Measurements from ENCODE around the gene ZNF521.

The ZNF521 gene

DNA sequence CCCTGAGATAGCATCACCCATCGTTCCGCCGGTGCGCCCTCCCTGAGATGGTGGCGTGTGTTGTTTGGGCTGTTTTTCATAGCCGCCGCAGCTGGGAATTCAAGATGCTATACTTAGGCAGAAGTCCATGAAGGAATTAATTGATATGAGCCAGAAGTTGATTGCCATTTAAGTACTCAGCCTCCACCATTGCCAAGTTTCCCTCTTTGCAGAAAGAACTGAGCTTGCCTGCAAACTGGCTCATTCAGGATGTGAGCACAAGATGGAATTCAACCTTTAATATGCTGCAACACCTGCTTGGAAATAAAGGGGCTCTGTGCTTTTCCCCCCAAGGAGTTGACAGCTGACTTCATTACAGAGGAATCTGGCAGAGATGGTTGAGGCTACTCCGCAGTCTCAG, 295.5 kb downstream of the ZNF521 start:
- Histone ChIP-seq H3K27me3 (ENCODE audit: insufficient read depth, low read length) (peaks cover 36% of the 10 kb centered on the region; the same call in 1 of the 2 replicates), H3K9me3 (ENCODE audit: insufficient read depth, low read depth, low read length) (no peaks in the 10 kb centered on the region), H3K9ac (ENCODE audit: low read depth, low read length) (no peak overlapping the region), H3K4me3 (ENCODE audit: low read length) (no peak overlapping the region), H3K4me1 (ENCODE audit: insufficient read depth, low read length) (no peaks in the 10 kb centered on the region), H3K36me3 (ENCODE audit: insufficient read depth, low read depth, low read length) (no peaks in the 10 kb centered on the region), H3K27ac (ENCODE audit: low read length) (no peak overlapping the region)

GRCh38 chr18:25055076-25055475, 296.9 kb downstream of the ZNF521 start:
- H3K4me1 ChIP-seq (ENCODE audit: insufficient read depth, low read length) = no peaks in the 10 kb centered on the region
- H3K9ac ChIP-seq (ENCODE audit: low read depth, low read length) = no peak overlapping the region
- H3K27ac ChIP-seq (ENCODE audit: low read length) = no peak overlapping the region
- H3K36me3 ChIP-seq (ENCODE audit: insufficient read depth, low read depth, low read length) = no peaks in the 10 kb centered on the region
- no peak overlapping the region for H3K4me3 ChIP-seq (ENCODE audit: low read length)
- peaks cover 47% of the 10 kb centered on the region for H3K27me3 ChIP-seq (ENCODE audit: insufficient read depth, low read length)
- H3K9me3 ChIP-seq (ENCODE audit: insufficient read depth, low read depth, low read length) = no peaks in the 10 kb centered on the region

DNA sequence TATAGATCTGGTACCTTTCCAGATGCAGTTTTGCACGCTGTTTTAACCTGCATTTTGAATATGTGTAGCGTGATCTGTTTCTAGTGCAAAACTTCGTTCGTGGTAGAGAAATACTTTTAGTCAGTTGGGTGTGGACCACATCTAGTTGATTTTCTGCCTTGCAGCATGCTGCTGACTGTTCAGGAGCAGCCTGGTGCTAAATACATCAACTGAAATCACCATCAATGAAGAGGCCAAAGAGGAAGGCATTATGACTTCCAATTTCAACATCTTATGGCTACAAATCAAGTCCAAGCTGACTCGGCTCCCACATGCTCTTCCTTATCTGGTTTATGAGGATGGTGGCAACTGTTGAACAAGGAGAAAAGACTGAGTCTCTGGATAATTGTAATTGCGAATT, 298.5 kb downstream of the ZNF521 start:
- H3K4me3 ChIP-seq (ENCODE audit: low read length) = no peak overlapping the region
- no peak overlapping the region for H3K9ac ChIP-seq (ENCODE audit: low read depth, low read length)
- peaks cover 63% of the 10 kb centered on the region for H3K27me3 ChIP-seq (ENCODE audit: insufficient read depth, low read length)
- no peaks in the 10 kb centered on the region for H3K36me3 ChIP-seq (ENCODE audit: insufficient read depth, low read depth, low read length)
- no peaks in the 10 kb centered on the region for H3K9me3 ChIP-seq (ENCODE audit: insufficient read depth, low read depth, low read length)
- no peaks in the 10 kb centered on the region for H3K4me1 ChIP-seq (ENCODE audit: insufficient read depth, low read length)
- no peak overlapping the region for H3K27ac ChIP-seq (ENCODE audit: low read length)

DNA sequence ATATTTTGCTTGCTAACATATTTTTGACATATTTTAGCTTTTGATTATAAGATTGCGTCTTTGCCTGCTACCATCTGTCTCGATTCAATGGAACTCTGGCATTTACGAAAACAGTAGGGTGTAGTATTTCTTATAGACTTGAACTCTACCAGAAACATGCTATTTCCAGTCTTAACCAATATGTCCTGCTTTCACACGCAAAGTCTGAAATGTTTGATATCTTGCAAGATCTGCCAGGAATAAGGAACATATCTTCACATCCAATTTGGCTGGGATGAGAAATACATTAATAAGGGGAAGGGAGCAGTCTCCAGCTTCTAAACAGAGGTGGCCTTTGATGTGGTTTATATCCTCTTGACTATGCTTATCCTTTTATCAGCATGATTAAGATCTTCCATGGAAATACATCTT, 299.4 kb downstream of the ZNF521 start:
- Histone ChIP-seq H3K4me1 (ENCODE audit: insufficient read depth, low read length) (peaks cover 3% of the 10 kb centered on the region; the same call in 1 of the 2 replicates), H3K36me3 (ENCODE audit: insufficient read depth, low read depth, low read length) (no peaks in the 10 kb centered on the region), H3K4me3 (ENCODE audit: low read length) (no peak overlapping the region), H3K27me3 (ENCODE audit: insufficient read depth, low read length) (peaks cover 72% of the 10 kb centered on the region), H3K27ac (ENCODE audit: low read length) (no peak overlapping the region), H3K9ac (ENCODE audit: low read depth, low read length) (no peak overlapping the region), H3K9me3 (ENCODE audit: insufficient read depth, low read depth, low read length) (no peaks in the 10 kb centered on the region)

- Histone ChIP-seq H3K27ac (ENCODE audit: low read length) (no peak overlapping the region), H3K9me3 (ENCODE audit: insufficient read depth, low read depth, low read length) (no peaks in the 10 kb centered on the region), H3K36me3 (ENCODE audit: insufficient read depth, low read depth, low read length) (no peaks in the 10 kb centered on the region), H3K4me1 (ENCODE audit: insufficient read depth, low read length) (peaks cover 5% of the 10 kb centered on the region; the same call in 1 of the 2 replicates), H3K9ac (ENCODE audit: low read depth, low read length) (no peak overlapping the region), H3K27me3 (ENCODE audit: insufficient read depth, low read length) (peaks cover 88% of the 10 kb centered on the region), H3K4me3 (ENCODE audit: low read length) (no peak overlapping the region)
These were observed 301.4 kb downstream of the ZNF521 start for GRCh38 chr18:25050605-25051004.

GRCh38 chr18:25047983-25048382, 304.0 kb downstream of the ZNF521 start:
- Histone ChIP-seq H3K36me3 (ENCODE audit: insufficient read depth, low read depth, low read length) (no peaks in the 10 kb centered on the region), H3K27ac (ENCODE audit: low read length) (no peak overlapping the region), H3K9me3 (ENCODE audit: insufficient read depth, low read depth, low read length) (no peaks in the 10 kb centered on the region), H3K4me3 (ENCODE audit: low read length) (no peak overlapping the region), H3K27me3 (ENCODE audit: insufficient read depth, low read length) (peaks cover 95% of the 10 kb centered on the region), H3K4me1 (ENCODE audit: insufficient read depth, low read length) (peaks cover 5% of the 10 kb centered on the region; the same call in 1 of the 2 replicates), H3K9ac (ENCODE audit: low read depth, low read length) (no peak overlapping the region)

- Histone ChIP-seq H3K9me3 (ENCODE audit: insufficient read depth, low read depth, low read length) (no peaks in the 10 kb centered on the region), H3K27ac (ENCODE audit: low read length) (no peak overlapping the region), H3K27me3 (ENCODE audit: insufficient read depth, low read length) (peaks cover 95% of the 10 kb centered on the region), H3K9ac (ENCODE audit: low read depth, low read length) (no peak overlapping the region), H3K4me3 (ENCODE audit: low read length) (no peak overlapping the region), H3K36me3 (ENCODE audit: insufficient read depth, low read depth, low read length) (no peaks in the 10 kb centered on the region), H3K4me1 (ENCODE audit: insufficient read depth, low read length) (peaks cover 5% of the 10 kb centered on the region; the same call in 1 of the 2 replicates)
These were observed 304.5 kb downstream of the ZNF521 start for GRCh38 chr18:25047421-25047820.

- no peaks in the 10 kb centered on the region for H3K9me3 ChIP-seq (ENCODE audit: insufficient read depth, low read depth, low read length)
- H3K9ac ChIP-seq (ENCODE audit: low read depth, low read length) = no peak overlapping the region
- H3K27me3 ChIP-seq (ENCODE audit: insufficient read depth, low read length) = peaks cover 84% of the 10 kb centered on the region
- peaks cover 11% of the 10 kb centered on the region; the same call in 1 of the 2 replicates for H3K4me1 ChIP-seq (ENCODE audit: insufficient read depth, low read length)
- no peak overlapping the region for H3K27ac ChIP-seq (ENCODE audit: low read length)
- no peak overlapping the region for H3K4me3 ChIP-seq (ENCODE audit: low read length)
- no peaks in the 10 kb centered on the region for H3K36me3 ChIP-seq (ENCODE audit: insufficient read depth, low read depth, low read length)
These were observed 307.3 kb downstream of the ZNF521 start for GRCh38 chr18:25044694-25045093.

GRCh38 chr18:25043104-25043503, 308.9 kb downstream of the ZNF521 start:
- Histone ChIP-seq H3K27ac (ENCODE audit: low read length) (no peak overlapping the region), H3K36me3 (ENCODE audit: insufficient read depth, low read depth, low read length) (no peaks in the 10 kb centered on the region), H3K4me3 (ENCODE audit: low read length) (no peak overlapping the region), H3K4me1 (ENCODE audit: insufficient read depth, low read length) (peaks cover 11% of the 10 kb centered on the region; the same call in 1 of the 2 replicates), H3K9ac (ENCODE audit: low read depth, low read length) (no peak overlapping the region), H3K9me3 (ENCODE audit: insufficient read depth, low read depth, low read length) (no peaks in the 10 kb centered on the region), H3K27me3 (ENCODE audit: insufficient read depth, low read length) (peaks cover 68% of the 10 kb centered on the region)

- Histone ChIP-seq H3K27me3 (ENCODE audit: insufficient read depth, low read length) (peaks cover 65% of the 10 kb centered on the region), H3K9me3 (ENCODE audit: insufficient read depth, low read depth, low read length) (no peaks in the 10 kb centered on the region), H3K4me1 (ENCODE audit: insufficient read depth, low read length) (peaks cover 9% of the 10 kb centered on the region; the same call in 1 of the 2 replicates), H3K4me3 (ENCODE audit: low read length) (no peak overlapping the region), H3K27ac (ENCODE audit: low read length) (no peak overlapping the region), H3K9ac (ENCODE audit: low read depth, low read length) (no peak overlapping the region), H3K36me3 (ENCODE audit: insufficient read depth, low read depth, low read length) (no peaks in the 10 kb centered on the region)
These were observed 309.3 kb downstream of the ZNF521 start for GRCh38 chr18:25042641-25043051.

- Histone ChIP-seq H3K36me3 (ENCODE audit: insufficient read depth, low read depth, low read length) (no peaks in the 10 kb centered on the region), H3K9me3 (ENCODE audit: insufficient read depth, low read depth, low read length) (no peaks in the 10 kb centered on the region), H3K4me1 (ENCODE audit: insufficient read depth, low read length) (peaks cover 6% of the 10 kb centered on the region; the same call in 1 of the 2 replicates), H3K4me3 (ENCODE audit: low read length) (no peak overlapping the region), H3K27me3 (ENCODE audit: insufficient read depth, low read length) (peaks cover 36% of the 10 kb centered on the region), H3K9ac (ENCODE audit: low read depth, low read length) (no peak overlapping the region), H3K27ac (ENCODE audit: low read length) (no peak overlapping the region)
These were observed 312.2 kb downstream of the ZNF521 start for GRCh38 chr18:25039781-25040180.

DNA sequence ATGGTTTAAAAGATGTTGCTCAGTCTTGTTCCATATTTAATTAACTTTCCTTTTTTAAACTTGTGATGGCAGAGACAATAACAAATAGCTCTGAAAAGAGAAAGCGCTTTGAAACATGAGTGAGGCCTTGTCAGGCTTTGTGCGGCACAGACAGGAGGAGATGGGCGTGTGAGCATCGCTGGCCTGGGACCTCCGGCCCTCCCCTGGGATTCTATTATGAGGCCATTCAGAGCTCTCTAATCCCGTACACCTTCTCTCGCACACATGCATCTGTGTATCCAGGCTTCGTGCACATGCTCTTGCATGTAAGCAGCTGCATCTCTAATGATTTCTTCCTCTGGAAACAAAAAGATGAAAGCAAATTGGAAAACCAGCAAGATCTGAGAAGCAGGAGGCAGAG, 313.7 kb downstream of the ZNF521 start:
- Histone ChIP-seq H3K4me1 (ENCODE audit: insufficient read depth, low read length) (peaks cover 6% of the 10 kb centered on the region; the same call in 1 of the 2 replicates), H3K27ac (ENCODE audit: low read length) (no peak overlapping the region), H3K36me3 (ENCODE audit: insufficient read depth, low read depth, low read length) (no peaks in the 10 kb centered on the region), H3K27me3 (ENCODE audit: insufficient read depth, low read length) (peaks cover 21% of the 10 kb centered on the region), H3K4me3 (ENCODE audit: low read length) (no peak overlapping the region), H3K9ac (ENCODE audit: low read depth, low read length) (no peak overlapping the region), H3K9me3 (ENCODE audit: insufficient read depth, low read depth, low read length) (no peaks in the 10 kb centered on the region)
